Activated CD8-positive, alpha-beta T cell treated with anti-CD3 and anti-CD28 coated beads for 36 hours (primary cell): ENCODE results near the gene LPCAT1. TPM values are rescaled to one million over a fixed set of nuclear protein-coding genes. Genes with fewer than 3 reads are reported as not detected.

ENCODE experiments used
- ATAC-seq: fragments of 200-7000 bp; cut with Tn5 transposase; one replicate; pipeline ENCODE4 v1.10.0; 2021; ENCODE audit warnings: mild to moderate bottlenecking, moderate library complexity
- CTCF ChIA-PET: fragments of 350-600 bp; sonication (Branson Sonifier 250); formaldehyde crosslinking; loops from one replicate; lab custom pipeline; 2021; ENCODE audit warnings: antibody characterized with exemption; lab: Charles Lee
- POLR2A ChIA-PET: fragments of 350-600 bp; sonication (Branson Sonifier 250); formaldehyde crosslinking; loops from one replicate; lab custom pipeline; 2021; ENCODE audit warnings: antibody characterized with exemption; lab: Charles Lee
- DNase-seq: peaks from one replicate; pipeline ENCODE4 v3.0.0-alpha.2; 2020
- H3K27ac Mint-ChIP-seq: one replicate; pipeline ENCODE4 v1.8.0; 2021; ENCODE audit warnings: mild to moderate bottlenecking, mixed read lengths
- H3K27me3 Mint-ChIP-seq: one replicate; pipeline ENCODE4 v1.8.0; 2021; ENCODE audit warnings: mixed read lengths
- H3K36me3 Mint-ChIP-seq: one replicate; pipeline ENCODE4 v1.8.0; 2021; ENCODE audit warnings: low read depth, mixed read lengths
- H3K4me1 Mint-ChIP-seq: one replicate; pipeline ENCODE4 v1.8.0; 2021; ENCODE audit warnings: low read depth, mixed read lengths
- H3K4me3 Mint-ChIP-seq: one replicate; pipeline ENCODE4 v1.8.0; 2021; ENCODE audit warnings: mild to moderate bottlenecking, moderate library complexity, mixed read lengths
- H3K9me3 Mint-ChIP-seq: one replicate; pipeline ENCODE4 v1.8.0; 2021; ENCODE audit warnings: mixed read lengths
- intact Hi-C: fragments of 100-400 bp; cut with micrococcal nuclease; formaldehyde crosslinking; loops from one replicate; pipeline ENCODE4 v1.10.0; 2022
- total RNA-seq, 2 experiments: library from RNA; stranded (reverse); gene quantifications; one replicate each; pipeline ENCODE4 v1.2.3, GENCODE V29; 2021
- TF ChIP-seq, protein P1 (sequence below): fragments of 200-600 bp; IDR thresholded peaks from one replicate; pipeline ENCODE4 v1.8.0; 2022; ENCODE audit warnings: antibody characterized with exemption, mild to moderate bottlenecking

The LPCAT1 gene
- total RNA-seq, 2 experiments from 2014 or later: 37.2 to 43.6 TPM

DNA sequence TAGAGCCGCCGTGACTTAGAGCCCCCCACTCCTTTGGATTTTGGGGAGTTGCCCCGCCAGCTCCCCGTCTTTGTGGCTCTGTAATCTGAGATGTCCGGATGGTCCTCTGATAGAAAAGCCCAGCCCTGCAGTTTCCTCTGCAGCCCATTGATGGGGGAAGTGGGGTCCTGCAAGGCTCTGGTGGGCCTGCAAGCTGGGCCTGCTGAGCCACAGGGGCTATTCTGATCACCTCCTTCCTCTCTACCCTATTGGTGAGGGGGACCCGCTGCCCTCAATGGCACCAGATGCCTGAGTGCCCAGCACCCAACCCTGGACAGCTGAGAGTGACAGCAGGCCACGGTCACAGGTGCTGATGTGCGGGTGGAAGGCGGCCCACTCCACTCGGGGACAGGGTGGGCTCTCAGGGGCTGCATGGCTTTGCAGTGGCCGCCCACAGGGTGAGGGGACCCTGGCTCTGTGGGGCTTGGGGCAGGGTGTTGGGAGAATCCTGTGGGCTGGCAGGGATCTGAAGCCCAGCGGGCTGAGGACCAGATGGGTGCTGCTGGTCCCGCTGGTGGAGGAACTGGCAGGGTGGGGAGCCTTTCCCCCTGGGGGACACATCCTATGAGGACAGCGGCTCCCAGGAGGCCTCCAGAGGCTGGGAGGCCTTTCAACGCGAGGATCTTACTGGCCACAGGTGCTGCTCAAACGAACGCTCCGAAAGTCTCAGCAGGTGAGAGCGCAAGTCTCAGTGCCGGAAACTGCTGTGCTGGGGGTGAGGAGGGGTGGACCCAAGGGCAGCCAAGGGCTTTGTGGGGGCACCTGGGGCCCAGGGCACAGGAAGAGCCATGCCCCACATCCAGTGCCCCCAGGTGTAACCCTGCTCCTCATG lies 30.0 kb upstream of the LPCAT1 start:
- intact Hi-C loops: no loop called here
- CTCF ChIA-PET: no interaction called here
- Mint-ChIP-seq H3K36me3 (no peaks in the 10 kb centered on the region), H3K4me1 (no peaks in the 10 kb centered on the region), H3K9me3 (no peaks in the 10 kb centered on the region), H3K27me3 (no peaks in the 10 kb centered on the region), H3K4me3 (no peak overlapping the region), H3K27ac (no peak overlapping the region)
- no peak for ATAC-seq
- POLR2A ChIA-PET: no interaction called here
- TF ChIP-seq, protein P1, sequence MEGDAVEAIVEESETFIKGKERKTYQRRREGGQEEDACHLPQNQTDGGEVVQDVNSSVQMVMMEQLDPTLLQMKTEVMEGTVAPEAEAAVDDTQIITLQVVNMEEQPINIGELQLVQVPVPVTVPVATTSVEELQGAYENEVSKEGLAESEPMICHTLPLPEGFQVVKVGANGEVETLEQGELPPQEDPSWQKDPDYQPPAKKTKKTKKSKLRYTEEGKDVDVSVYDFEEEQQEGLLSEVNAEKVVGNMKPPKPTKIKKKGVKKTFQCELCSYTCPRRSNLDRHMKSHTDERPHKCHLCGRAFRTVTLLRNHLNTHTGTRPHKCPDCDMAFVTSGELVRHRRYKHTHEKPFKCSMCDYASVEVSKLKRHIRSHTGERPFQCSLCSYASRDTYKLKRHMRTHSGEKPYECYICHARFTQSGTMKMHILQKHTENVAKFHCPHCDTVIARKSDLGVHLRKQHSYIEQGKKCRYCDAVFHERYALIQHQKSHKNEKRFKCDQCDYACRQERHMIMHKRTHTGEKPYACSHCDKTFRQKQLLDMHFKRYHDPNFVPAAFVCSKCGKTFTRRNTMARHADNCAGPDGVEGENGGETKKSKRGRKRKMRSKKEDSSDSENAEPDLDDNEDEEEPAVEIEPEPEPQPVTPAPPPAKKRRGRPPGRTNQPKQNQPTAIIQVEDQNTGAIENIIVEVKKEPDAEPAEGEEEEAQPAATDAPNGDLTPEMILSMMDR: no peak
- DNase-seq: no peak

DNA sequence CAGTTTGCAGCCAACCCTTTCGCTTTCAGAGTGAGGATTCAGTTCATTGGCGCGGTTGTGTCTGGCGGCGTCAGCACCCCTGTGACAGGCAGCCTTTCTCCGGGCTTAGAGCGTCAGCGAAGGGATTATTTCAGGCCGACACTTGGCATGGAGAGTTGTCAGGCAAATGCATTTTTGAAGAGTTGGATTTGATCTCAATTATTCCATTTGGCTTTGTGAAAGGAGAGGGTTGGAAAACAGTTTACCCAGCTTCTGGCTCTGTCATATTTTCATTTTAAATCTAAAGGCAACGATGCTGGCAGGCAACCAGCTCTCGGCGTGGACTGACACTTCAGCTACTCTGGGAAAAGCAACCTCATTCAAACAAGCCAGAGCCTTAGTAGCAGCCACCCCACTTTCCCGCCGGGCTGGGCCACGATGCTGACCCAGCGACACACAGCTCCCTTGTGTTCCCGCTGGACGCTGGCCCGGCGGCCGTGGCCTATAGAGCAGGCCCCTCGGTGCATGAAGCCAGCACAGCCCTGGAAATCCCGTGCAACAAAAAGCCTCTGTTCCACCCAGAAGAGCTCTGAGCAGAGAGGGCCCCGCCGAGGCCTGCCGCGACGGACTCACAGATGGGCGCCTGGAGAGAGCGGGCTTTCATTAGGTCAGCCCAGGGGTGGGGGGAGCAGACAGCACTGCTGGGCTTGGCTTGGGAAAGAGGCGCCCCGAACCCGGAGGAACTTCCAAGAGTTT lies 28.9 kb upstream of the LPCAT1 start:
- H3K4me1 Mint-ChIP-seq: no peaks in the 10 kb centered on the region
- no peaks in the 10 kb centered on the region for H3K27me3 Mint-ChIP-seq
- ChIA-PET POLR2A (no interaction called here), CTCF (no interaction called here)
- TF ChIP-seq, protein P1: no peak
- no peak overlapping the region for H3K4me3 Mint-ChIP-seq
- intact Hi-C loops: no loop called here
- no peaks in the 10 kb centered on the region for H3K9me3 Mint-ChIP-seq
- no peaks in the 10 kb centered on the region for H3K36me3 Mint-ChIP-seq
- ATAC-seq: no peak
- DNase-seq: no peak
- no peak overlapping the region for H3K27ac Mint-ChIP-seq

DNA sequence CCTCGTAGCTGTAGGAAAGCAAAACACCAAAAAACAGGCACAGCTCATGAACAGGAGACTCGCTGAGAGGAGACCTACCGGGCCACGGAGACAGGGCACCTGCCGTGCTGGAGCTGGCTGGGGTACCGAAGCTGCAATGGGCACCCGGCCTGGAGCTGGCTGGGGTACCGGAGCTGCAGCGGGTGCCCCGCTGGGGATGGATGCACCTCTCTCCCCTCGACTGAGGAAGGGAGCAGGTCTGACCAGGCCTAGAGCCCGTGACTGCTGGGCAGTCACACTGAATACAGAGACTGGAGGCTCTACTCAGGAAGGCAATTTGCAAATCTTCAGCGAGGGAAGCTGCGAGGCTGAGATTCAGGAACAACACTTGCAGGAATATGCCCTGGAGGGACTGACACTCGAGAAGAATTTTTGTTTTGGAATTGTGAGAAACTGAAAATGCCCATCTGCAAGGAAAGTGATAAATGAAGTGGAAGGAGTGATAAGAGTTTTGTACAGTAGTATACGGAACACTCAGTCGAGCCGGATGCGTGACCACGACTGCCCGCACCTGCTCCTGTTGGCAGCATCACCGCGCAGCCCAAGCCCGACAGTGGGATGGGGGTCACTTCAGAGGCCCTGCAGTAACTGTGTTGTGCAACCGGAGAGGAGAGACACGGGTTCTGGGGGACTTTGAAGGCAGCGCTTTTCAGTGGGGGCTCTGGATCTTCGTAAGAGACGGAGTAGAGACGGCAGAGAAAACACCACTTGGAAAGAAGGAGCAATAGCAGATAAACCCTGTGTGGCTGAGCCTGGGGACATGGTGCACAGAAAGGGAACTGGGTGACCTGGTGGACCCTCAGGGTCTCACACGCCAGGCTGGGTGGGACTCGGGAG lies 27.9 kb upstream of the LPCAT1 start:
- Mint-ChIP-seq H3K4me3 (no peak overlapping the region), H3K27ac (no peak overlapping the region), H3K4me1 (no peaks in the 10 kb centered on the region), H3K27me3 (no peaks in the 10 kb centered on the region), H3K36me3 (no peaks in the 10 kb centered on the region), H3K9me3 (no peaks in the 10 kb centered on the region)
- intact Hi-C loops: no loop called here
- ChIA-PET POLR2A (no interaction called here), CTCF (no interaction called here)
- TF ChIP-seq, protein P1: no peak
- ATAC-seq (no peak), DNase-seq (no peak)

DNA sequence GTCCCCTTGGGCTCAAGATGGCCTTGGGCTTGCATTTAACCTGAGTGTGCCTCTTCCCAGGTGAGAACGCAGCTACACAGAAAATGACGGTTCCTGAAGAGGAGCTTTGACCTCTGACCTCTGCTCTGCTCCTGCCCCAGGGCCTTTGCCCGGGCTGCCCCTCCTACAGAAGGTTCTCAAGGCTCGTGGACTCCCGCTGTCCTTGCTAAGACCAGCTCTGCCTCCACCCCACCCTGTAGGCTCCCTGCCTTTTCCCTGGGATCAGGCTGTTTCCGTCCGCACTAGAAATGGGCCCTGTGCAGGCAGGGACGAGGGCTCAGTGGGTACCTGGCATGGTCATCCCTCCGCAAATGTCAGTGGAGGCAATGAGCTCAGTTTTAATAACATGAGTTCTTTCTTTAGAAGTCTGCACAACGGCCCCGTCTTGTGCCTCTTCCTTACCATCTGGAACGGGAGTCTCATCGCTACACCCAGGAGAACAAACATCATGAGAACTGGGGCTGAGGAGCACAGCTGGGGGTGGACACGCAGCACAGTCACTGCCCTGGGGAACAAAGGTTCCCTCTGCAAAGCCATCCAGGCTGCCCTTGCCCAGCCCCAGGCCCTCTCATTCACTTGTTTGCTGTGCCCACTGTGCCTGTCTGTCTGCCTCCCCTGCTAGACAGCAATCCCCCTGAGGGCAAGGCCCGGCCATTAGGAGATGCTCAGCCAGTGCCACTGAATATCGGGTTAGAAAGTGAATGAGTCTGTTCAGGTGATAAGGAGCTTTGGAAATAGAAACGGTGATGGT lies 26.7 kb upstream of the LPCAT1 start:
- H3K9me3 Mint-ChIP-seq: no peaks in the 10 kb centered on the region
- intact Hi-C loops: no loop called here
- no peak for ATAC-seq
- no peaks in the 10 kb centered on the region for H3K27me3 Mint-ChIP-seq
- ChIA-PET POLR2A (no interaction called here), CTCF (no interaction called here)
- H3K36me3 Mint-ChIP-seq: no peaks in the 10 kb centered on the region
- no peaks in the 10 kb centered on the region for H3K4me1 Mint-ChIP-seq
- TF ChIP-seq, protein P1: no peak
- DNase-seq: no peak
- no peak overlapping the region for H3K4me3 Mint-ChIP-seq
- H3K27ac Mint-ChIP-seq: no peak overlapping the region
